IMR-90 (cell line): ENCODE results near the gene ELP6.

Experiments
- BHLHE40 ChIP-seq: fragments of 150-350 bp; IDR thresholded peaks from 2 replicates; pipeline ENCODE4 v1.6.1; 2016; ENCODE audit warnings: mild to moderate bottlenecking, low read depth, low read length
- CHD1 ChIP-seq: IDR thresholded peaks from 2 replicates; pipeline ENCODE4 v1.6.1; 2012; ENCODE audit warnings: low read depth, low read length, improper control_type of control experiment
- ELK1 ChIP-seq: fragments of 150-350 bp; IDR thresholded peaks from 2 replicates; pipeline ENCODE4 v1.6.1; 2016; ENCODE audit warnings: low read depth, mild to moderate bottlenecking, low read length, moderate library complexity, borderline replicate concordance
- FOS ChIP-seq: fragments of 150-350 bp; IDR thresholded peaks from 2 replicates; pipeline ENCODE4 v1.6.1; 2016; ENCODE audit warnings: low read depth, low read length
- MAFK ChIP-seq: IDR thresholded peaks from 2 replicates; pipeline ENCODE4 v1.6.1; 2012; ENCODE audit warnings: low read depth, low read length, improper control_type of control experiment
- MXI1 ChIP-seq: IDR thresholded peaks from 2 replicates; pipeline ENCODE4 v1.6.1; 2012; ENCODE audit warnings: low read depth, mild to moderate bottlenecking, low read length, moderate library complexity, borderline replicate concordance
- POLR2A ChIP-seq: IDR thresholded peaks from 2 replicates; pipeline ENCODE4 v1.6.1; 2012; ENCODE audit warnings: mild to moderate bottlenecking, low read depth, low read length
- RAD21 ChIP-seq: IDR thresholded peaks from 2 replicates; pipeline ENCODE4 v1.6.1; 2012; ENCODE audit warnings: low read length, improper control_type of control experiment
- RCOR1 ChIP-seq: IDR thresholded peaks from 2 replicates; pipeline ENCODE4 v1.6.1; 2012; ENCODE audit warnings: mild to moderate bottlenecking, low read length, improper control_type of control experiment; ENCODE audit not compliant: insufficient replicate concordance
- RFX5 ChIP-seq: IDR thresholded peaks from 2 replicates; pipeline ENCODE4 v1.8.0; 2012; ENCODE audit warnings: low read depth, mild to moderate bottlenecking, low read length, moderate library complexity
- TF ChIP-seq, protein P1 (sequence below): conservative IDR thresholded peaks from 2 replicates; pipeline ENCODE4 v1.5.1; 2012; ENCODE audit warnings: mild to moderate bottlenecking, low read depth, low read length, improper control_type of control experiment
- TF ChIP-seq, protein P2 (sequence below): fragments of 150-350 bp; IDR thresholded peaks from 2 replicates; pipeline ENCODE4 v1.6.1; 2017; ENCODE audit warnings: mild to moderate bottlenecking, antibody characterized with exemption, low read length, low read depth

- TF ChIP-seq, protein P1, sequence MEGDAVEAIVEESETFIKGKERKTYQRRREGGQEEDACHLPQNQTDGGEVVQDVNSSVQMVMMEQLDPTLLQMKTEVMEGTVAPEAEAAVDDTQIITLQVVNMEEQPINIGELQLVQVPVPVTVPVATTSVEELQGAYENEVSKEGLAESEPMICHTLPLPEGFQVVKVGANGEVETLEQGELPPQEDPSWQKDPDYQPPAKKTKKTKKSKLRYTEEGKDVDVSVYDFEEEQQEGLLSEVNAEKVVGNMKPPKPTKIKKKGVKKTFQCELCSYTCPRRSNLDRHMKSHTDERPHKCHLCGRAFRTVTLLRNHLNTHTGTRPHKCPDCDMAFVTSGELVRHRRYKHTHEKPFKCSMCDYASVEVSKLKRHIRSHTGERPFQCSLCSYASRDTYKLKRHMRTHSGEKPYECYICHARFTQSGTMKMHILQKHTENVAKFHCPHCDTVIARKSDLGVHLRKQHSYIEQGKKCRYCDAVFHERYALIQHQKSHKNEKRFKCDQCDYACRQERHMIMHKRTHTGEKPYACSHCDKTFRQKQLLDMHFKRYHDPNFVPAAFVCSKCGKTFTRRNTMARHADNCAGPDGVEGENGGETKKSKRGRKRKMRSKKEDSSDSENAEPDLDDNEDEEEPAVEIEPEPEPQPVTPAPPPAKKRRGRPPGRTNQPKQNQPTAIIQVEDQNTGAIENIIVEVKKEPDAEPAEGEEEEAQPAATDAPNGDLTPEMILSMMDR: no peak
- no peak for TF ChIP-seq MAFK
- TF ChIP-seq POLR2A: no peak
- TF ChIP-seq MXI1: no peak
- no peak for TF ChIP-seq RFX5
- no peak for TF ChIP-seq BHLHE40
- no peak for TF ChIP-seq ELK1
- TF ChIP-seq RCOR1: no peak
- TF ChIP-seq, protein P2, sequence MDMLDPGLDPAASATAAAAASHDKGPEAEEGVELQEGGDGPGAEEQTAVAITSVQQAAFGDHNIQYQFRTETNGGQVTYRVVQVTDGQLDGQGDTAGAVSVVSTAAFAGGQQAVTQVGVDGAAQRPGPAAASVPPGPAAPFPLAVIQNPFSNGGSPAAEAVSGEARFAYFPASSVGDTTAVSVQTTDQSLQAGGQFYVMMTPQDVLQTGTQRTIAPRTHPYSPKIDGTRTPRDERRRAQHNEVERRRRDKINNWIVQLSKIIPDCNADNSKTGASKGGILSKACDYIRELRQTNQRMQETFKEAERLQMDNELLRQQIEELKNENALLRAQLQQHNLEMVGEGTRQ: no peak
- TF ChIP-seq RAD21: no peak
- TF ChIP-seq FOS: no peak
- TF ChIP-seq CHD1: no peak
These were observed 942 bp downstream of the ELP6 start for GRCh38 chr3:47512416-47513124.
